K562 (cell line): ENCODE measurements around the gene KPNA3. TPM values are rescaled to one million over a fixed set of nuclear protein-coding genes. Genes with fewer than 3 reads are reported as not detected.
A peak's percentile ranks its signal among the peaks of the same experiment; 100 is the strongest.

Experiments used
- ATAC-seq: fragments of 200-7000 bp; cut with Tn5 transposase; 3 replicates; pipeline ENCODE4 v1.9.1; 2020; ENCODE audit warnings: moderate library complexity
- BruUV-seq: library from RNA; stranded (reverse); fragments of 400-500 nt; replicated peaks from 2 replicates; lab custom pipeline; 2021; lab: Mats Ljungman, UMichigan
- CTCF ChIA-PET: fragments of 300-600 bp; formaldehyde crosslinking; extraction: SDS; loops from one replicate; lab custom pipeline; 2021; ENCODE audit warnings: low intra/inter-chr PET ratio; lab: Yijun Ruan, JAX
- POLR2A ChIA-PET: fragments of 300-600, 350-650 bp; sonication (Branson Sonifier 250); formaldehyde crosslinking; extraction: SDS; loops from one replicate; lab custom pipeline; 2021; ENCODE audit warnings: antibody characterized with exemption, inconsistent platforms; lab: Yijun Ruan, JAX
- DNase-seq, 4 experiments: peaks; one replicate each; pipeline versions ENCODE4 v3.0.0 to v3.0.0-alpha.2; 2011 to 2018; ENCODE audit warnings: low spot score in 3 of 4, mixed read lengths in 3 of 4; ENCODE audit errors: extremely low read depth in 1 of 4
- FAIRE-seq: peaks from 2 replicates; lab custom pipeline; 2011; peaks lifted over from hg19 to GRCh38; lab: Jason Lieb, UNC
- H2AFZ ChIP-seq: 2 replicates; pipeline ENCODE4 v1.6.0; 2011; ENCODE audit warnings: low read depth, low read length, control low read depth, inconsistent platforms
- H3K27ac ChIP-seq: fragments of 200-600 bp; 3 replicates; pipeline ENCODE4 v1.8.0; 2011; ENCODE audit warnings: low read depth, mild to moderate bottlenecking, control low read depth, inconsistent platforms, low read length, moderate library complexity, mixed read lengths; ENCODE audit errors: extremely low read depth
- H3K27me3 ChIP-seq, 2 experiments: fragments of 300-600 bp in 1 of 2; 2 replicates in 1 of 2; 3 replicates in 1 of 2; pipeline versions ENCODE4 v1.6.0 to v1.8.0; 2011; ENCODE audit warnings: inconsistent platforms in 2 of 2, low read length in 2 of 2, mild to moderate bottlenecking in 1 of 2, mixed read lengths in 1 of 2, moderate library complexity in 1 of 2; ENCODE audit not compliant: control insufficient read depth in 2 of 2, insufficient read depth in 2 of 2
- H3K36me3 ChIP-seq: fragments of 300-600 bp; 3 replicates; pipeline ENCODE4 v1.8.0; 2011; ENCODE audit warnings: mild to moderate bottlenecking, low read length, inconsistent platforms; ENCODE audit not compliant: control insufficient read depth, insufficient read depth
- H3K4me1 ChIP-seq, 2 experiments: fragments of 200-600 bp in 1 of 2; replicated peaks in 1 of 2; 2 replicates in 1 of 2; 3 replicates in 1 of 2; pipeline versions ENCODE4 v1.5.1 to v1.8.0; 2011; ENCODE audit warnings: inconsistent platforms in 2 of 2, low read length in 2 of 2, mild to moderate bottlenecking in 1 of 2, mixed read lengths in 1 of 2, moderate library complexity in 1 of 2; ENCODE audit not compliant: control insufficient read depth in 2 of 2, insufficient read depth in 2 of 2
- H3K4me2 ChIP-seq: 2 replicates; pipeline ENCODE4 v1.6.1; 2011; ENCODE audit warnings: low read length, control low read depth, inconsistent platforms, mixed read lengths; ENCODE audit not compliant: insufficient read depth
- H3K4me3 ChIP-seq: fragments of 200-600 bp; sonication (generic), shearing (Covaris generic); 2 replicates; pipeline ENCODE4 v1.5.1; 2016; ENCODE audit warnings: control low read depth, inconsistent platforms
- H3K79me2 ChIP-seq: fragments of 200-600 bp; 3 replicates; pipeline ENCODE4 v1.8.0; 2011; ENCODE audit warnings: low read length, inconsistent platforms; ENCODE audit not compliant: control insufficient read depth, insufficient read depth
- H3K9ac ChIP-seq, 2 experiments: 2 replicates each; pipeline versions ENCODE4 v1.6.0 to v1.6.1; 2011; ENCODE audit warnings: low read depth in 2 of 2, low read length in 2 of 2, control low read depth in 1 of 2, inconsistent platforms in 1 of 2, mild to moderate bottlenecking in 1 of 2, mixed read lengths in 1 of 2; ENCODE audit not compliant: insufficient read depth in 1 of 2
- H3K9me1 ChIP-seq: one replicate; pipeline ENCODE4 v1.6.0; 2011; ENCODE audit warnings: inconsistent platforms, mild to moderate bottlenecking, low read length, moderate library complexity; ENCODE audit not compliant: control insufficient read depth, insufficient read depth
- H3K9me3 ChIP-seq: replicated peaks from 2 replicates; pipeline ENCODE4 v1.5.1; 2011; ENCODE audit warnings: low read depth, low read length, inconsistent platforms; ENCODE audit not compliant: control insufficient read depth, insufficient read depth
- H4K20me1 ChIP-seq: replicated peaks from 2 replicates; pipeline ENCODE4 v1.6.1; 2011; ENCODE audit warnings: low read length, inconsistent platforms, mixed read lengths; ENCODE audit not compliant: control insufficient read depth, insufficient read depth
- CEBPB ChIP-seq: fragments of 450-650 bp; IDR thresholded peaks from 2 replicates; pipeline ENCODE4 v1.6.1; 2016; ENCODE audit warnings: missing genetic modification characterization, missing compliant biosample characterization
- RBM25 ChIP-seq: fragments of 200-400 bp; formaldehyde crosslinking; IDR thresholded peaks from 2 replicates; pipeline ENCODE4 v1.6.1; 2018; ENCODE audit warnings: low read length, low read depth, moderate library complexity; ENCODE audit not compliant: severe bottlenecking
- YY1 ChIP-seq, 3 experiments: IDR thresholded peaks; 2 replicates each; pipeline ENCODE4 v1.6.1; 2011; ENCODE audit warnings: low read length in 2 of 3, mild to moderate bottlenecking in 2 of 3, moderate library complexity in 2 of 3, borderline replicate concordance in 1 of 3, control low read depth in 1 of 3, low read depth in 1 of 3; ENCODE audit not compliant: insufficient read depth in 3 of 3, insufficient replicate concordance in 2 of 3, control insufficient read depth in 1 of 3, insufficient read length in 1 of 3; ENCODE audit errors: extremely low read depth in 1 of 3
- ZNF696 ChIP-seq: fragments of 250-450 bp; sonication (Bioruptor Pico); conservative IDR thresholded peaks from 2 replicates; pipeline ENCODE4 v1.4.0; 2020; ENCODE audit warnings: mild to moderate bottlenecking, moderate library complexity
- in situ Hi-C: fragments of 300-500 bp; cut with MboI; formaldehyde crosslinking; loops from 4 replicates; pipeline ENCODE4 v1.15.0; 2018; ENCODE audit warnings: inconsistent platforms, mixed read lengths
- intact Hi-C: fragments of 100-400 bp; cut with micrococcal nuclease; formaldehyde crosslinking; loops from 2 replicates; pipeline ENCODE4 v1.14.2; 2022
- polyA plus RNA-seq, 8 experiments: library from polyadenylated mRNA; depleted of rRNA in 4 of 8; stranded (reverse) in 5 of 8; unstranded in 3 of 8; fragments of >200 nt; fragmentation: Nextera tagmentation in 2 of 8; fragmentation: Illumina TruSeq in 1 of 8; extraction: Ambion mirVana in 2 of 8; extraction: Trizol in 1 of 8; gene quantifications; 2 replicates each; pipeline versions ENCODE4 v1.2.1 to v1.2.3, GENCODE V29; 2011 to 2014; ENCODE audit warnings: inconsistent platforms in 1 of 8, missing spikeins in 1 of 8
- total RNA-seq, 7 experiments: library from RNA; depleted of rRNA in 6 of 7; stranded (reverse); fragments of >200 nt in 6 of 7; fragmentation: Illumina TruSeq in 2 of 7; extraction: Trizol in 2 of 7; gene quantifications; 2 replicates each; pipeline versions ENCODE4 v1.2.1 to v1.2.3, GENCODE V29; 2011 to 2021; ENCODE audit warnings: low replicate concordance in 1 of 7
- TF ChIP-seq, protein P1 (sequence below): sonication (generic); formaldehyde crosslinking; IDR thresholded peaks from 2 replicates; pipeline ENCODE4 v1.8.0; 2023; ENCODE audit warnings: mild to moderate bottlenecking, missing genetic modification reagents
- TF ChIP-seq, protein P2 (sequence below): fragments of 450-650 bp; IDR thresholded peaks from 2 replicates; pipeline ENCODE4 v1.6.1; 2016

Gene KPNA3
- total and polyA plus RNA-seq, 9 of the 15 experiments (the other 6 are each of a cell fraction or from before 2014, with no cell fraction given), result 8.5 to 23.4 (median 15.7) TPM

DNA sequence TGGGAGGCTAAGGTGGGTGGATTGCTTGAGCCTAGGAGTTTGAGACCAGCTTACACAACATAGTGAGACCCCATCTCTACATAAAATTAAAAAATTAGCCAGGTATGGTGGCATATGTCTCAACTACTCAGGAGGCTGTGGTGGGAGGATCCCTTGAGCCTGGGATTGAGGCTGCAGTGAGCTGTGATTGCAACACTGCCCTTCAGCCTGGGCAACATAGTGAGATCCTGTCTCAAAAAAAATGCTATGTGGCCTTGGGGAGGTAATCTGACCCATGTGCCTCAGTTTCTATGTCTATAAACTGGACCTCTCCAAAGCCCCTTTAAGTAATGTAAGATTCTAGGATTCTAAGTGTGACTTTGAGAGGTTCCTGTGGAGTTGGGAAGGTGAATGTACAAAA lies 139.0 kb downstream of the KPNA3 start:
- no peaks in the 10 kb centered on the region for H3K36me3 ChIP-seq
- no peak overlapping the region for H2AFZ ChIP-seq
- H3K79me2 ChIP-seq, result no peaks in the 10 kb centered on the region
- no peaks in the 10 kb centered on the region for H3K4me1 ChIP-seq
- intact Hi-C loops, result loop anchor here (2.0 to 5.0 kb wide), 2 partner anchors 139 to 195 kb away; partner anchors contain the start of gene KPNA3
- no peak overlapping the region for H3K4me2 ChIP-seq
- ChIA-PET POLR2A (no interaction called here), CTCF (no interaction called here)
- no peaks in the 10 kb centered on the region for H3K9me3 ChIP-seq
- H4K20me1 ChIP-seq, result no peaks in the 10 kb centered on the region
- H3K27me3 ChIP-seq, result no peaks in the 10 kb centered on the region
- no peaks in the 10 kb centered on the region for H3K9me1 ChIP-seq
- DNase-seq (no peak), ATAC-seq (no peak), FAIRE-seq (peak; percentile 26)
- TF ChIP-seq ZNF696 (CRISPR knock-in tag) (no peak), RBM25 (peak; percentile 5), YY1 (IDR thresholded peaks at IDR 0.05; ENCODE audit: borderline replicate concordance in 1 of 3, control insufficient read depth in 1 of 3, extremely low read depth in 1 of 3, insufficient read depth in 3 of 3, insufficient read length in 1 of 3, insufficient replicate concordance in 2 of 3, low read depth in 1 of 3, low read length in 2 of 3) (no peak), CEBPB (tag) (0 out of 2 replicates have a peak, but pooled peaks have one; percentile 17)
- TF ChIP-seq, protein P1, sequence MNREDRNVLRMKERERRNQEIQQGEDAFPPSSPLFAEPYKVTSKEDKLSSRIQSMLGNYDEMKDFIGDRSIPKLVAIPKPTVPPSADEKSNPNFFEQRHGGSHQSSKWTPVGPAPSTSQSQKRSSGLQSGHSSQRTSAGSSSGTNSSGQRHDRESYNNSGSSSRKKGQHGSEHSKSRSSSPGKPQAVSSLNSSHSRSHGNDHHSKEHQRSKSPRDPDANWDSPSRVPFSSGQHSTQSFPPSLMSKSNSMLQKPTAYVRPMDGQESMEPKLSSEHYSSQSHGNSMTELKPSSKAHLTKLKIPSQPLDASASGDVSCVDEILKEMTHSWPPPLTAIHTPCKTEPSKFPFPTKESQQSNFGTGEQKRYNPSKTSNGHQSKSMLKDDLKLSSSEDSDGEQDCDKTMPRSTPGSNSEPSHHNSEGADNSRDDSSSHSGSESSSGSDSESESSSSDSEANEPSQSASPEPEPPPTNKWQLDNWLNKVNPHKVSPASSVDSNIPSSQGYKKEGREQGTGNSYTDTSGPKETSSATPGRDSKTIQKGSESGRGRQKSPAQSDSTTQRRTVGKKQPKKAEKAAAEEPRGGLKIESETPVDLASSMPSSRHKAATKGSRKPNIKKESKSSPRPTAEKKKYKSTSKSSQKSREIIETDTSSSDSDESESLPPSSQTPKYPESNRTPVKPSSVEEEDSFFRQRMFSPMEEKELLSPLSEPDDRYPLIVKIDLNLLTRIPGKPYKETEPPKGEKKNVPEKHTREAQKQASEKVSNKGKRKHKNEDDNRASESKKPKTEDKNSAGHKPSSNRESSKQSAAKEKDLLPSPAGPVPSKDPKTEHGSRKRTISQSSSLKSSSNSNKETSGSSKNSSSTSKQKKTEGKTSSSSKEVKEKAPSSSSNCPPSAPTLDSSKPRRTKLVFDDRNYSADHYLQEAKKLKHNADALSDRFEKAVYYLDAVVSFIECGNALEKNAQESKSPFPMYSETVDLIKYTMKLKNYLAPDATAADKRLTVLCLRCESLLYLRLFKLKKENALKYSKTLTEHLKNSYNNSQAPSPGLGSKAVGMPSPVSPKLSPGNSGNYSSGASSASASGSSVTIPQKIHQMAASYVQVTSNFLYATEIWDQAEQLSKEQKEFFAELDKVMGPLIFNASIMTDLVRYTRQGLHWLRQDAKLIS (CRISPR knock-in tag), result no peak
- TF ChIP-seq, protein P2, sequence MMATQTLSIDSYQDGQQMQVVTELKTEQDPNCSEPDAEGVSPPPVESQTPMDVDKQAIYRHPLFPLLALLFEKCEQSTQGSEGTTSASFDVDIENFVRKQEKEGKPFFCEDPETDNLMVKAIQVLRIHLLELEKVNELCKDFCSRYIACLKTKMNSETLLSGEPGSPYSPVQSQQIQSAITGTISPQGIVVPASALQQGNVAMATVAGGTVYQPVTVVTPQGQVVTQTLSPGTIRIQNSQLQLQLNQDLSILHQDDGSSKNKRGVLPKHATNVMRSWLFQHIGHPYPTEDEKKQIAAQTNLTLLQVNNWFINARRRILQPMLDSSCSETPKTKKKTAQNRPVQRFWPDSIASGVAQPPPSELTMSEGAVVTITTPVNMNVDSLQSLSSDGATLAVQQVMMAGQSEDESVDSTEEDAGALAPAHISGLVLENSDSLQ, result no peak
- no TSS peak for BruUV-seq
- H3K4me3 ChIP-seq, result no peak overlapping the region
- in situ Hi-C loops, result loop anchor here (5.0 to 25.0 kb wide), 2 partner anchors 194 to 1409 kb away; no protein-coding TSS in a partner anchor
- H3K9ac ChIP-seq, result no peak overlapping the region
- no peak overlapping the region for H3K27ac ChIP-seq
